ENCODE measurements around the gene RNF187.

GRCh38 chr1:228460821-228461220, 26.4 kb upstream of the RNF187 start:
- TF ChIP-seq CTCF (IDR thresholded peaks at IDR 0.05): no peak
- TF ChIP-seq SIN3A (IDR thresholded peaks at IDR 0.05; ENCODE audit: borderline replicate concordance, insufficient read depth, low read depth, low read length): no peak
- TF ChIP-seq POLR2AphosphoS5 (IDR thresholded peaks at IDR 0.05; ENCODE audit: low read depth, low read length): no peak

All from Panc1 (cell line).